GM21576 (cell line): ENCODE measurements around the gene CDH8.

ENCODE experiments used
- ATAC-seq: cut with Tn5 transposase; IDR thresholded peaks from one replicate; pipeline ENCODE4 v1.9.1; 2021; ENCODE audit warnings: mild to moderate bottlenecking, moderate library complexity; ENCODE audit not compliant: unreplicated experiment

CDH8 gene

DNA sequence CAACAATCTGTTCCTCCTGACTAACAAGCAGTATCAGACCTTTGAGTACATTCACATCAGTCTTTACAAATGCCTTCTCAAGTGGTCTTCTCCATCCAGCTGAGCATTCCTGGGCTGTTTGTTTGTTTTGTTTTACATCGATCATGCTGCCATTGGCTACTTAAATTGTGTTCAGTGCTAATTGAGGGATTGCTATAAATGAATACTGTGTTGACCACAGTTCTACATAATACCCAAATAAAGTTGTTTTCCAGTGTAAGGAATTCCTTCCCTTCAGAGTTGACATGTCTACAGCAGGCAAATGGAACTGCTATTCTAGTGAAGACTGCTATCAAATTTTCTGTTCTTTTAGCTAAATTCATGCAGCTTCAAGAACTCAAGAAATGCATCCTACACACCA lies 3.2 kb downstream of the CDH8 start:
- ATAC-seq: no peak

DNA sequence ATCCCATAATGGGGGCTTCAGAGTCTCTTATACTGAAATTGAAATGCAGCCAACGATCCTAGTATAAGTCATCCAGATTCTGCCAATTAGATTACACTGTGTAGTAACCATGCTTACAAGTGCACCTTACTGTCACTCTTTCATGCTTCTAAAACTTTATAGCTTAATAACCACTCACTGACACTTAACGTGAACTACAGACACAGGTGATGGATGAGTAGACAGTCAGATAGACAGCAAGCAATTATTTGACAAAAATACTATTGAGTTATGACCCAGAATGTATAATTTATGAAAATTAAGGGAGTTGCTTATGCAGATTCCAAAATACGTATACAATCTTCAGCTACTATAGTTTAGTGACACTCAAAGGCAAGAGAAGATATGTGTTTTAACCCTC lies 6.3 kb downstream of the CDH8 start:
- ATAC-seq: no peak

DNA sequence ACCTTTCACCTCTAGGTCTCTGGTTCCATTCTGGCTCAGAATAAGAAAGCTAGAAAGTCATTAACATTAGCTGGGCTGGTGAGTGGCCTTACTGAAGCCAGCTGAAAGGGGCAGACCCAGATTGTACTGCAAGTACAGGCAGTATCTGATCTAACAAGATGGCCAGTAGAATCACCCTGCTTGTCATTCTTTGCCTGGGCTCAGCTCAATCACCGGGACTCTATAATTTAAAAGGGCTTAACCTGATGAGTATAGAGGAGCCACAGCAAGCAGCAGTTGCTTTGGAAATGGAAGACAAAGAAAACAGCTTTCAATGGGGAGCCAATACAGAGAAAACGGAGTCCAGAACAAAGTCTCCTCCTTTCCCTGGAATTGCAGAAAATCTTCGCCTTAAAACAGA lies 13.6 kb downstream of the CDH8 start:
- no peak for ATAC-seq

DNA sequence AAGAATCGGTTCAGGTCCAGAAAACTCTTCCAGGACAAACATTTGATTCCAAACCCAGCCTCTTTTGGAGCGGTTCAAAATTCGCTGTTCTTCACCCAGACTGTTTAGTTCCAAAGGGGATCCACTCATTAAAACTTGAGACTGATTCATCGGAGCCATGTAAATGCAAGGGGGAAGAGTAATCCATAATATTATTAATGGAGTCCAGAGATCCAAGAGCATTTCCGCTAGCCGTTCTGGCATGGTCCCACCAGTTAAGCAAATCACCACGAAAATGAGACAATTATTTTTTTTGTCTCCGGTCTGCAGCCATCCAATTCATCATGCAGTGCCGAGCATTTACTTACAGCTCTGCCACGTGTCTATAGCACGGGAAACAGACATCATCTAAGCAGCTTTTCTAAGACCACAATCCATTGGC lies 15.1 kb downstream of the CDH8 start:
- ATAC-seq: no peak

DNA sequence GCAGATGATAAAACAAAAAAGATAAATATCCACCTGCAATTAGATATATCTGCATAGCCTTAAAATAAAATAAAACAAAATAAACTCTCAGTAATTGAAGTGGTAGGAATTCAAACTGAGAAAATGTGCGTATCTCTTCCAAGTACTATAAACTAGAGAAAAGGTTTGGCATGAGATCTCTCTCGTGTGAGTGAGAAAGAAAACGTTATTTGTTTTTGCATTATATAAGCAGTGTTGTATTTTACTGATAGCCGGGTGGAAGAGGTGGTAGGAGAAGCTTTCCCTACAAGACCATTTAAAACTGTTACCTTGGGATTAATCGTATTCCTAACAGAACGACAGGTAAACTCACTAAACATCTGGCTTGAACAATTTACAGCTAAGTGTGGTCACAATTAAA lies 15.6 kb downstream of the CDH8 start:
- ATAC-seq: no peak

DNA sequence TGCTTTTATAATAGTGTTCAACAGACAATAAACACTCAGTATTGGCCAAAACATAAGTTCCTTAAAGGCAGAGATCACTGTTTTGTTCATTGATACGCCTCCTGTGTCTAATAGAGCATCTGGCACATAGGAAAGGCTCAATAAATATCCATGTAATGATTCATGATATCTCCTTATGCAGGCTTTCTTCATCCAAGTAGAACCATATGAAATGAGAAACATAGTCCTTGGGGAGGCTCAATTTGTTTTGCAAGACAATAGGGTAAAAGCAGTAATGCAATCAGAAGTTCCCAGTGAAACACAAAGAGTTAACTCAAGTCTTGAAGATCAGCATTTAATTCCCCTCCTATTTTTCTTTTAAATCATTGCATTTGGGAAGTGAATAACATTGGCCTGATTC lies 16.4 kb downstream of the CDH8 start:
- no peak for ATAC-seq

DNA sequence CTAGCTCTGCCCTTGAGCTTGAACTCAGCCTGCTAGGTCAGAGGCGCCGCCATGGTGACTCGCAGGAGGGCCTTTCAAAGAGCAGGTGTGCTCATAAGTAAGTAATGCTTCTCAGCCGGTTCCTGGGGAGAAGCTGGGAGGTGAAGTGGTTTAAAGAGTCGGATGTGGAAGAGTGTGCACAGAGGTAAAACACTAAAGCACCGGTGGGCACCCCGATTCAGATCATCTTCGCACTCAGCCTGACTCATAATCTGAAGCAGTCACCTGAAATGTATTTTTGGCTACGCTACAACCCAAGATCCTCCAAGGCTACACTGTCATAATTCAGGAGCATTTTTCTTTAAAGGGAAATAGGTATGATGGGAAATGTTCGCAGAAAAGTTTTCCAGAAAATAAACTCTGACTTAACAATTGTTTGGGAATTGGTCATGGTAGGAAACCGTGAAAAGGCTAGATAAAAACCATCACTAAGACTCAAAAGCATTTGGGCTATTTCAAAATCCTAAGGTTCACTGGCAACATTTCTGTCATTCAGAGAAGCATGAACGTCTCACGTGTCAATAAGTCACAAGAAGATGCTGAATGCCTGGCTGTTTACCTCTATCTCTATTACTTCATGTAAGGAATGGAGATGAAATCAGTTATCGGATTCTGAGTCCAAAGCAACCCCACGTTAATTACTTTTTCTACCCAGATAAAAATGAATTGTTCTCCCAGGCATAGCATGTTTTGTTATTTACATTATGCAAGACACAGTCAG lies 17.8 kb downstream of the CDH8 start:
- no peak for ATAC-seq

DNA sequence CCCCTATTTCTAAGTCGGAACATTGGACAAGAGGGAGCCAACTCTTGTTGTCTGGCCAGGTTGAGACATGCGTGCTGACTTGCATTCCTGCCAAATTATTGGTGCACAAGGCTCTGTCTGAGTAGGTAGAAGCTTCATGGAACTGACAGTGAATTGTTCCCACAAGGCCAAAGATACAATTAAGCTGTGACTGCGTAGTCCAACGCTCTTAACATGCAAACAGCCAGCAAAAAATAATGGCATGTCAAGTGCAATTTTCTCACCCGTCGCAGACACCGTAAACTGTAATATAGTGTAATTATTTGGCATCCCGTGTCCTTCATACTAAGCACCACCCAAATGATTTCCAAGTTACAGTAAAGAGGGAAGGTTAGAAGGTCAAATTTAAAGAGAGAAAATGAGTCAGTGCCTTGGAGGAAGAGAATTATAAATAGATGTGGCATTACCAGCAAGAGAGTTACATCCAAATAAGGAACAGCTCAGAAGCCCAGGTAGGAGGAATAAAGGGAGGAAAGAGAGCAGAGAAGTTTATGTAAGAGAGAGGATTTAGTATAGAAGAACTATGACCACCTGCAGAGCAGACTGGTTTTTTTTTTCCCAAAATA lies 21.8 kb downstream of the CDH8 start:
- no peak for ATAC-seq

DNA sequence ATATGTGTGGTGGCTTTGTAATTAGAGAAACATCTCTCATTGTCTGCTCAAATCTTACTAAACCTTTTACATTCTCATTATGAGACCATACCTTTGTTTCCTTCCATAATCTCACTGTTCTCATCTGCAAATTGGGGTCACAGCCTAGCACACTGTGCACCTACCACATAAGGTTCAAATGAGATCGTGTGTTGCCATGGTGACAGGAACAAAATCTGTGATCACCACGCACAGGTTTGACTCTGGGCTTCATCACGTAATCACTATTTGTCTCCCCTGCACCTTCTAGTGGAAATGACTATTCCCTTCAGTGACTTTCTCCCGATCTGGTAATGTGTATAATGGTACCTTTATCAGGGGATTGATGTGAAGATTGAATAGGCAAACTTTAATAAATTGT lies 26.1 kb downstream of the CDH8 start:
- no peak for ATAC-seq

DNA sequence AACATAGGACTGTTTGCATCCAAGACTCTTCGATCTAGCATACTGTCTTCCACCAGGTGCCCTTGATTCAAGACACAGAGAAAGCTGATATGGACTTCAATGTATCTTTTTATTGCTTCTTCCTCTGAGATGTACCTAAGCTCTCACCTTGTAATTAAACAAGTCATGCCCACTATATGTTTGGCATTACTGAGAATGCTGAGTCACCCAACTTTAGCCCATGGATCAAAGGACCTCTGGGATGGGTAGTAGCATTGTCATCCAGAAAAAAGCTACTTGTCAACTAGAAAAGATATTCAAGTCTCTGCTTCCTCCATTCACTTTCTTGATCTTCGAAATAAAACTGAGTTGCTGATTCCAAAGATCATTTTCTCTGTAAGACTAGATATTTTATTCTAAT lies 37.8 kb downstream of the CDH8 start:
- ATAC-seq: no peak

DNA sequence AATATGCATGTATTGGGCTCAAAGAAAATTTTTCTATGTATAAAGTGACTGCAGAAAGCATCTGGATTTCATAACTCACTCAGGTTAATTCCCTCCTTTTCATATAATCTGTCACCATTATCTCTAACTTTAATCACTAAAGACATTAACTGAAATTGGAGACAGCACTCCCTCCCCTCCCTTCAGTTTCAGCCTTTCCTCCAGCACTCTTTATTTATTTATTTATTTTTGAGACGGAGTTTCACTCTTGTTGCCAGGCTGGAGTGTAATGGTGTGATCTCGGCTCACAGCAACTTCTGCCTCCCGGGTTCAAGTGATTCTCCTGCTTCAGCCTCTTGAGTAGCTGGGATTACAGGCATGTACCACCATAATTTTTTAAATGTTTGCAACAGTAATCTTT lies 43.1 kb downstream of the CDH8 start:
- ATAC-seq: no peak

DNA sequence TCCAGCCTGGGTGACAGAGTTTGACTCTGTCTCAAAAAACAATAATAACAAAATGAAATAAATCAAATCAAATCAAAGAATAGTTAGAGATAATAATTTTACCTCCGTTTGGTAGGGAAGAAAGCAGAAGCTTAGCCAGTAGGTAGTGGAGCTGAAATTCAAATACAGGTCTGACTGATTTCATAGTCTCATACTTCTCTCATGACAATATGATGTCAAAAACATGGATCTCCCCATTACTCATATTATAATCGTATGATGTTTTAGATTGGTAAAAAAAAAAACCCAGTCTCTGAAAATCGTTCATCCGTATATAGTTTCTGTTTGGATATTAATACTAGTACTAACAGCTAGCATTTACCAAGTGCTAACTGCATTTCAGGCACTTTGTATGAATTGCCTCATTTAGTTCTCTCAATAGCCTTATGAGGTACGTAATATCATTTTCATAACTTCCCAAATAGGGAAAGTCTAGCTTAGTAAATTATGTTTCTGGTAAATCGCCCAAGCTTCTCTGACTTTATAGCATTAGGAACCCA lies 48.7 kb downstream of the CDH8 start:
- no peak for ATAC-seq

DNA sequence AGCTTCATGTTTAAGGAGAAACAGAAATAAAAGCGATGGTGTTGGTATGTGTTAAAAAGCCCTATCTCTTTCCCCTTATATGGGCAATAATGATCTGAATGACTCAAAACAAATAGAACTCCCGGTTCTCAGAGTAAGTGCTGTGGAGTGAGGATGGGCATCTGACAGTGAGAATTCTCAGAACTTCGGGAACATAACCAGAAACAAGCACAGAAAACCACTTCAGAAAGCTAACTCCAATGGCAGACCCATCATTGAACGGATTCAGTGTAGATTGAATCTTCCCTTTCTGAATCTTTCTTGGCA lies 67.2 kb downstream of the CDH8 start:
- no peak for ATAC-seq

DNA sequence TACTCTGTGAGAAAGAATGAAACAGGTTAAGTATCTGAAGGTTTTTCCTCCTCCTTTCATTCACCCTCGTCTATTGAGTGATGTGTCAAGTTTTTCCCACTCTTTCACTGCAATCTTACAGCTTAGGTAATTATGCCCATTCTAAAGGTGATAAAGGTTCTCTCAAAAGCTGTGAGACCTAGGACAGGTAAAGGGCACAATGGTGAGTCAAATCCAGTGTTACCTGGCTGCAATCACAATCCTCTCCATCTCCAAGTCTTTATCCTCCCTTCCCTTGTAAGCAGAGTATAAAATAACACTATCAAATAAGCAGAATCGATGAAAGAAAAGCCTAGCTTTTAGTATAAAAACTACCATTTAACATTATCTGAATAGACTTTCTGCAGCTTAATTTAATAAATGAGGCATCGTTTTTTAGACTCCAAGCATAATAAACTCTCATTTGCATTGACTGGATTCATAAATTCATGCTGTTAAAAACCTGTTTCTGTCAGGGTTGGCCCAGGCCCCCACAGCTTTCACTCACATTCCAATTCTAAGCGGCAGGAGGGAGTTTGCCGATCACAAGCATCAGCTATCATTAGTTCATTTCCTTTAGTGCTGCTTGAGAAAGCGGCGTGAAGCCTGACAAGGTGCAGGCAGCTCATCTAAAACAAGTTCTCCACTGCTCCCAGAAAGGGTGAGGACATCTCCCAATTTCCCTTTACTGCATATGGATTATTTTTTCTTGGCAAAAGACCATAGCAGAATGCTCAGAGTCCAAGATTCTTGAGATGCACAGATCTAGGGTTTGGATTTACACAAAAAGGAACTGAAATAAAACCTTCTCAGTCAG lies 67.8 kb downstream of the CDH8 start:
- ATAC-seq: no peak

DNA sequence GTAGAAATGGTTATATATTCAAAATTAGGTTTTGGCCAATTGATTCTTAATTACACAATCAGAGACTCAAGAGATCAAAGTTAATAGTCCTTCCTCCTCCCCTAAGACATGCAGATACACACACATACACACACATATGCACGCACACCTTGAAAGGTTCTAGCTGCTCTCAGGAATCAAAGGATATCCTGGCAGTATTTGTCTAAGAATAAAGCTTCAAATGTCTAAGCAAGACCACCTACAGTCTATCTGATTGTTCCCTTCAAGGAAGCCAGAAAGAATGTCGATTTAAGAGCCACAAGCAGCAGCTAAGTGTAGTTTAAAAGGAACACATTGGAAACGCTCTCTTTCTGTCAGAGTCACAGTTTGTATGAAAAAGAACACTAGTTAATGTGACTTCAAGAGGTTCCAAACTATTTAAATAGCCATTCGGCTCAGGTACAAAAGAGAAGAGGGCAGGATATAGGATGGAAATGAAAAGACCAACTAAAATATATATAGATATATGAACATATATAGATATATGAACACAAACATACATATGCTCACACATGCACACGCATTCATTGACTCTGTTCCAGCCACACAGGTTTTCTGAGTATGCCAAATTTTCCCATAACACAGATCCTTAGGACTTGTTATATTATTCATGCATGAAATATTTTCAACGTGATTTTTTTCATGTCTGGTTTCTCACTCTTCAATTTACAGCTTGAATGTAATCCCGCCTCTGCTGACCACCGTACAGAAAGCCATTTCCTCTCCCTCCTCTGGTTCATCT lies 79.0 kb downstream of the CDH8 start:
- no peak for ATAC-seq

DNA sequence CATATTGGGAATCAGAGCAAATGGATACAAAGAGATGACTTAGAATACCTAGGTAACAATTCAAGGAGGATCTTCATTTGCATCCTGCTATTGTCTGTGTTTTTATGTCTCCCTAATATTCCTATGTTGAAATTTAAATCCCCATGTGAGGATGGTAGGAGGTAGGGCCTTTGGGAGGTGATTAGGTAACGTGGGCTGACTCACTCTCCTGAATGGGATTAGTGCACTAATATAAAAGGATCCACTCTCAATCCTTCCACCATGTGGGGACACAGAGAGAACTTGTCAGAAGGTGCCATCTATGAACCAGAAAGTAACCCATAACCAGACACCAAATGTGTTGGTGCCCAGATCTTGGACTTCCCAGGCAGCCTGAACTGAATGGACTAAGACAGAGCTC lies 83.4 kb downstream of the CDH8 start:
- ATAC-seq: no peak

DNA sequence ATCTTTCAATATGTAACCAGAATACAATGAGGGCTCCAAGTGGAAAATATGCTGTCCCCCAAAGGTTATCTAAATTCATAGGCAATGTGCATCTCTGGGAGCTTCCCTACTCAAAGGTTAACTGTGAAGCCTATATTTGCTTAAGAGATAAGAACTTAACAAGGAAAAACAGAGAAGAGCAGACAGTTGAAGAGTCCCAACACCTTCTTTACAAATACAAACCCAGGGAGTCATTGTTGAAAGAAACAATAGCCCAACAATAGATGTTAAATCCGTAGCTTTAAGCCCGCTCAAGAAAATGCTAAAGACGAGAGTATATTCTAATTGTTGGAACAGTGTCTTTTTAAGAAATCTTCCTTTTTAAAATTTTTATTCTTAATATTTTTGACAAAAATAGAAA lies 87.8 kb downstream of the CDH8 start:
- ATAC-seq: no peak

DNA sequence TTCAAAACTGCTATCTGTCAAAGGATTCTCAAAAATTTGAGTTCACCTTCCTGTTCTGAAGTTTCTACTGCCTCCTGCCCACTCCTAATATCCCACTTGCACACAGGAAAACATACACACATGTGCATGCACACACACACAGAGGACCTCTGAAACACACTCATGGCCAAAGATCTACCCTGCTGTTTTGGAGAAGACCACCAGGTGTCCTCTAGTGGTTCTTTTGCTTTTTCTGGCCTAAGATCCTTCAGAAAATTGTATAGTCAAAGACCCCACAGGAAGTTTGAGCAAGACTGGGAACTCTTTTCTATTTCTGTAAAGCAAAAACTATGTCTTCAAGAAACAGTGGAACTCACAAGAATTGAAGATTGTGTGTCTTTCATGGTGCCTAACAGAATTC lies 90.2 kb downstream of the CDH8 start:
- no peak for ATAC-seq

DNA sequence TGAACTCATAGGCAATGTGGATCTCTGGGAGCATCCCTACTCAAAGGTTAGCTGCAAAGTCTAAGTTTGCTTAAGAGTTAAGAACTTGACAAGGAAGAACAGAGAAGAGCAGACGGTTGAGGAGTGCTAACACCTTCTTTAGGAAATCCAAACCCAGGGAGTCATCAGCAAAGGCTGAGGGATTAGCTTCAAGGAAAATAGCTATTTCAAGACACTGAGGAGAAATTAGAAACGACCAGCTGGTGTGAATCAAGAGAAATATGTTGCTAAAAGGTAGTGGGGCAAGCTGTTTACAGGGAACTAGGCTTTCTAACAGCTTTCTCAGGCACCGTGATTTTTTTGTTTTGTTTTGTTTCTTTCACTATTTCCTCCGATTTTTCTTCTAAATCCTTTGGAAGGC lies 90.7 kb downstream of the CDH8 start:
- ATAC-seq: no peak

DNA sequence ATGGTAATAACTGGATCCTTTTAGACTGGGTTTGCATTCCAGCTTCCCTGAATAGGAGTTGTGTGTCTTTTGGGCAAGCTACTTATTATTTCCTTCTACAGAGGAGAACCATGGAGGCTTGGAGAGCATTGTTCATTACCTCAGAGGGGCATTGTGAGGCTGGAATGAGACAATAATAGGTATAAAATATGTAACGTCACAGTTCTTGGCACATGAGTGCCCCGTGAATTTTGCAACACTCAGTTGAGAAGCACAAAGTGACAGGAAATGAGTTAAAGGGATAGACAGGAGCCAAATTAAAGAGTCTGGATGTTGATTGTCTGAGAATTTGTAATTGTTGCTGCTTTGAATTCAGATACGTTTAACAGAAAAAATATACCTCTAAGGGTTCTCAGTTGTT lies 92.2 kb downstream of the CDH8 start:
- no peak for ATAC-seq

DNA sequence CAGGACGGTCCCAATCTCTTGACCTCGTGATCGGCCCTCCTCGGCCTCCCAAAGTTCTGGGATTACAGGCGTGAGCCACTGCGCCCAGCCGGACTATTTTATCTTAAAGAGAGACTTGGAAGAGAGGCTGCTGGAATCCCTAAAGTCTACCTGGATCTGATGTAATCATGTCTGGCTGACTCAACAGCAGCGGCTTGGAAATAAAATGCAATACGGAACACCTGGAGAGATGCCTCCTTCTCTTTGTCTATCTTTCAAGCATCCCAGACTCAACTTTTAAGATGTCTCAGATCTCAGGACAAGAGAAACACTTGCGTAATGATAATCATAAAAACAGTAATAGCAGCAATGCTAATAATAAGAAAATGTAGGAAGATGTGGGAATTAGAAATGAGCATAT lies 95.6 kb downstream of the CDH8 start:
- ATAC-seq: no peak
